HepG2 (cell line): ENCODE results near the gene HSPB6. TPM values are rescaled to one million over a fixed set of nuclear protein-coding genes. Genes with fewer than 3 reads are reported as not detected.

Source experiments
- FOXP1 ChIP-seq, 2 experiments: fragments of 450-650 bp in 1 of 2; IDR thresholded peaks; 2 replicates each; pipeline ENCODE4 v1.6.1; 2017 to 2018; ENCODE audit warnings: antibody characterized with exemption in 1 of 2
- GATAD2A ChIP-seq: IDR thresholded peaks from 2 replicates; pipeline ENCODE4 v1.6.1; 2016
- GMEB1 ChIP-seq: sonication (generic); formaldehyde crosslinking; IDR thresholded peaks from 2 replicates; pipeline ENCODE4 v1.5.1; 2020; ENCODE audit warnings: missing genetic modification reagents, mild to moderate bottlenecking, borderline replicate concordance
- IKZF4 ChIP-seq: sonication (generic); formaldehyde crosslinking; IDR thresholded peaks from 2 replicates; pipeline ENCODE4 v1.5.1; 2020; ENCODE audit warnings: borderline replicate concordance, mild to moderate bottlenecking, low read depth, missing genetic modification reagents; ENCODE audit errors: not compliant biosample characterization
- NRL ChIP-seq: sonication (generic); formaldehyde crosslinking; IDR thresholded peaks from 2 replicates; pipeline ENCODE4 v1.5.0; 2020; ENCODE audit warnings: missing genetic modification reagents, mild to moderate bottlenecking, moderate library complexity, borderline replicate concordance
- PTBP1 ChIP-seq: fragments of 200-400 bp; formaldehyde crosslinking; IDR thresholded peaks from 2 replicates; pipeline ENCODE4 v1.6.1; 2018; ENCODE audit warnings: low read length, low read depth; ENCODE audit not compliant: poor library complexity, severe bottlenecking
- SATB2 ChIP-seq: sonication (generic); formaldehyde crosslinking; IDR thresholded peaks from 2 replicates; pipeline ENCODE4 v1.5.0; 2020; ENCODE audit warnings: missing genetic modification reagents
- SRSF9 ChIP-seq: fragments of 200-400 bp; formaldehyde crosslinking; IDR thresholded peaks from 2 replicates; pipeline ENCODE4 v1.6.1; 2018; ENCODE audit warnings: borderline replicate concordance, mild to moderate bottlenecking, low read depth, low read length; ENCODE audit not compliant: insufficient read depth, poor library complexity, severe bottlenecking
- ZBTB42 ChIP-seq: sonication (generic); formaldehyde crosslinking; IDR thresholded peaks from 2 replicates; pipeline ENCODE4 v1.5.0; 2020; ENCODE audit warnings: mild to moderate bottlenecking, missing genetic modification reagents
- ZNF138 ChIP-seq: sonication (generic); formaldehyde crosslinking; IDR thresholded peaks from 2 replicates; pipeline ENCODE4 v1.5.0; 2020; ENCODE audit warnings: mild to moderate bottlenecking, low read depth, missing genetic modification reagents
- ZNF264 ChIP-seq: sonication (generic); formaldehyde crosslinking; IDR thresholded peaks from 2 replicates; pipeline ENCODE4 v1.4.0; 2020; ENCODE audit warnings: missing genetic modification reagents
- ZSCAN20 ChIP-seq: sonication (generic); formaldehyde crosslinking; IDR thresholded peaks from 2 replicates; pipeline ENCODE4 v1.4.0; 2020; ENCODE audit warnings: missing genetic modification reagents, mild to moderate bottlenecking, borderline replicate concordance
- polyA plus RNA-seq, 8 experiments: library from polyadenylated mRNA; depleted of rRNA in 3 of 8; stranded (reverse) in 7 of 8; unstranded in 1 of 8; fragments of >200 nt; fragmentation: Illumina TruSeq in 4 of 8; extraction: Trizol in 4 of 8; gene quantifications; 2 replicates each; pipeline versions ENCODE4 v1.2.1 to v1.2.3, GENCODE V29; 2011 to 2016; ENCODE audit warnings: low read depth in 4 of 8, missing spikeins in 1 of 8, mixed read lengths in 1 of 8; ENCODE audit not compliant: insufficient read depth in 1 of 8
- total RNA-seq, 5 experiments: library from RNA; depleted of rRNA; stranded (reverse); fragments of >200 nt; fragmentation: Illumina TruSeq; extraction: Trizol; gene quantifications; 2 replicates each; pipeline ENCODE4 v1.2.3, GENCODE V29; 2016; ENCODE audit warnings: low read depth in 1 of 5
- TF ChIP-seq, protein P1 (sequence below): sonication (generic); formaldehyde crosslinking; IDR thresholded peaks from 2 replicates; pipeline ENCODE4 v1.9.0; 2021; ENCODE audit warnings: missing genetic modification reagents, borderline replicate concordance
- TF ChIP-seq, protein P2 (sequence below): sonication (generic); formaldehyde crosslinking; IDR thresholded peaks from 2 replicates; pipeline ENCODE4 v1.4.0; 2020; ENCODE audit warnings: mild to moderate bottlenecking, missing genetic modification reagents, borderline replicate concordance
- TF ChIP-seq, protein P3 (sequence below): IDR thresholded peaks from 2 replicates; pipeline ENCODE4 v1.6.1; 2016; ENCODE audit warnings: low read depth

The HSPB6 gene
- total and polyA plus RNA-seq, 2 of the 13 experiments (the other 11 are each of a cell fraction or from before 2014, with no cell fraction given), result 0.18 TPM; not detected in 1

GRCh38 chr19:35716801-35717664 lies 39.8 kb downstream of the HSPB6 start (continued):
- TF ChIP-seq, protein P1, sequence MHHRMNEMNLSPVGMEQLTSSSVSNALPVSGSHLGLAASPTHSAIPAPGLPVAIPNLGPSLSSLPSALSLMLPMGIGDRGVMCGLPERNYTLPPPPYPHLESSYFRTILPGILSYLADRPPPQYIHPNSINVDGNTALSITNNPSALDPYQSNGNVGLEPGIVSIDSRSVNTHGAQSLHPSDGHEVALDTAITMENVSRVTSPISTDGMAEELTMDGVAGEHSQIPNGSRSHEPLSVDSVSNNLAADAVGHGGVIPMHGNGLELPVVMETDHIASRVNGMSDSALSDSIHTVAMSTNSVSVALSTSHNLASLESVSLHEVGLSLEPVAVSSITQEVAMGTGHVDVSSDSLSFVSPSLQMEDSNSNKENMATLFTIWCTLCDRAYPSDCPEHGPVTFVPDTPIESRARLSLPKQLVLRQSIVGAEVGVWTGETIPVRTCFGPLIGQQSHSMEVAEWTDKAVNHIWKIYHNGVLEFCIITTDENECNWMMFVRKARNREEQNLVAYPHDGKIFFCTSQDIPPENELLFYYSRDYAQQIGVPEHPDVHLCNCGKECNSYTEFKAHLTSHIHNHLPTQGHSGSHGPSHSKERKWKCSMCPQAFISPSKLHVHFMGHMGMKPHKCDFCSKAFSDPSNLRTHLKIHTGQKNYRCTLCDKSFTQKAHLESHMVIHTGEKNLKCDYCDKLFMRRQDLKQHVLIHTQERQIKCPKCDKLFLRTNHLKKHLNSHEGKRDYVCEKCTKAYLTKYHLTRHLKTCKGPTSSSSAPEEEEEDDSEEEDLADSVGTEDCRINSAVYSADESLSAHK (CRISPR knock-in tag), result no peak
- TF ChIP-seq PTBP1 (no peak), SRSF9 (no peak), NRL (CRISPR knock-in tag) (0 out of 2 replicates have a peak, but pooled peaks have one; percentile 16), ZNF264 (peak; percentile 66; the same call in 1 of the 2 replicates), FOXP1 (IDR thresholded peaks at IDR 0.05) (no peak), FOXP1 (CRISPR knock-in tag; IDR thresholded peaks at IDR 0.05) (no peak), GATAD2A (CRISPR knock-in tag) (peak; percentile 36), SATB2 (CRISPR knock-in tag) (0 out of 2 replicates have a peak, but pooled peaks have one; percentile 54), IKZF4 (no peak), ZSCAN20 (CRISPR knock-in tag) (0 out of 2 replicates have a peak, but pooled peaks have one; percentile 22), GMEB1 (peak; percentile 91), ZBTB42 (CRISPR knock-in tag) (no peak), ZNF138 (CRISPR knock-in tag) (0 out of 2 replicates have a peak, but pooled peaks have one; percentile 11)
- TF ChIP-seq, protein P2, sequence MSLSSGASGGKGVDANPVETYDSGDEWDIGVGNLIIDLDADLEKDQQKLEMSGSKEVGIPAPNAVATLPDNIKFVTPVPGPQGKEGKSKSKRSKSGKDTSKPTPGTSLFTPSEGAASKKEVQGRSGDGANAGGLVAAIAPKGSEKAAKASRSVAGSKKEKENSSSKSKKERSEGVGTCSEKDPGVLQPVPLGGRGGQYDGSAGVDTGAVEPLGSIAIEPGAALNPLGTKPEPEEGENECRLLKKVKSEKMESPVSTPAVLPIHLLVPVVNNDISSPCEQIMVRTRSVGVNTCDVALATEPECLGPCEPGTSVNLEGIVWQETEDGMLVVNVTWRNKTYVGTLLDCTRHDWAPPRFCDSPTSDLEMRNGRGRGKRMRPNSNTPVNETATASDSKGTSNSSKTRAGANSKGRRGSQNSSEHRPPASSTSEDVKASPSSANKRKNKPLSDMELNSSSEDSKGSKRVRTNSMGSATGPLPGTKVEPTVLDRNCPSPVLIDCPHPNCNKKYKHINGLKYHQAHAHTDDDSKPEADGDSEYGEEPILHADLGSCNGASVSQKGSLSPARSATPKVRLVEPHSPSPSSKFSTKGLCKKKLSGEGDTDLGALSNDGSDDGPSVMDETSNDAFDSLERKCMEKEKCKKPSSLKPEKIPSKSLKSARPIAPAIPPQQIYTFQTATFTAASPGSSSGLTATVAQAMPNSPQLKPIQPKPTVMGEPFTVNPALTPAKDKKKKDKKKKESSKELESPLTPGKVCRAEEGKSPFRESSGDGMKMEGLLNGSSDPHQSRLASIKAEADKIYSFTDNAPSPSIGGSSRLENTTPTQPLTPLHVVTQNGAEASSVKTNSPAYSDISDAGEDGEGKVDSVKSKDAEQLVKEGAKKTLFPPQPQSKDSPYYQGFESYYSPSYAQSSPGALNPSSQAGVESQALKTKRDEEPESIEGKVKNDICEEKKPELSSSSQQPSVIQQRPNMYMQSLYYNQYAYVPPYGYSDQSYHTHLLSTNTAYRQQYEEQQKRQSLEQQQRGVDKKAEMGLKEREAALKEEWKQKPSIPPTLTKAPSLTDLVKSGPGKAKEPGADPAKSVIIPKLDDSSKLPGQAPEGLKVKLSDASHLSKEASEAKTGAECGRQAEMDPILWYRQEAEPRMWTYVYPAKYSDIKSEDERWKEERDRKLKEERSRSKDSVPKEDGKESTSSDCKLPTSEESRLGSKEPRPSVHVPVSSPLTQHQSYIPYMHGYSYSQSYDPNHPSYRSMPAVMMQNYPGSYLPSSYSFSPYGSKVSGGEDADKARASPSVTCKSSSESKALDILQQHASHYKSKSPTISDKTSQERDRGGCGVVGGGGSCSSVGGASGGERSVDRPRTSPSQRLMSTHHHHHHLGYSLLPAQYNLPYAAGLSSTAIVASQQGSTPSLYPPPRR (CRISPR knock-in tag), result peak; percentile 36; the same call in 1 of the 2 replicates
- TF ChIP-seq, protein P3, sequence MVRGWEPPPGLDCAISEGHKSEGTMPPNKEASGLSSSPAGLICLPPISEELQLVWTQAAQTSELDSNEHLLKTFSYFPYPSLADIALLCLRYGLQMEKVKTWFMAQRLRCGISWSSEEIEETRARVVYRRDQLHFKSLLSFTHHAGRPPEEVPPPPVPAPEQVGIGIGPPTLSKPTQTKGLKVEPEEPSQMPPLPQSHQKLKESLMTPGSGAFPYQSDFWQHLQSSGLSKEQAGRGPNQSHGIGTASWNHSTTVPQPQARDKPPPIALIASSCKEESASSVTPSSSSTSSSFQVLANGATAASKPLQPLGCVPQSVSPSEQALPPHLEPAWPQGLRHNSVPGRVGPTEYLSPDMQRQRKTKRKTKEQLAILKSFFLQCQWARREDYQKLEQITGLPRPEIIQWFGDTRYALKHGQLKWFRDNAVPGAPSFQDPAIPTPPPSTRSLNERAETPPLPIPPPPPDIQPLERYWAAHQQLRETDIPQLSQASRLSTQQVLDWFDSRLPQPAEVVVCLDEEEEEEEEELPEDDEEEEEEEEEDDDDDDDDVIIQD, result peak; percentile 42; the same call in 1 of the 2 replicates
